Hippocampal formation (tissue), 2 donors: ENCODE results near the gene TNFRSF1B.

Source experiments
- DNase-seq, 2 donors: peaks; one replicate each; lab custom pipeline; 2025; lab: John Stamatoyannopoulos, UW

Gene TNFRSF1B

DNA sequence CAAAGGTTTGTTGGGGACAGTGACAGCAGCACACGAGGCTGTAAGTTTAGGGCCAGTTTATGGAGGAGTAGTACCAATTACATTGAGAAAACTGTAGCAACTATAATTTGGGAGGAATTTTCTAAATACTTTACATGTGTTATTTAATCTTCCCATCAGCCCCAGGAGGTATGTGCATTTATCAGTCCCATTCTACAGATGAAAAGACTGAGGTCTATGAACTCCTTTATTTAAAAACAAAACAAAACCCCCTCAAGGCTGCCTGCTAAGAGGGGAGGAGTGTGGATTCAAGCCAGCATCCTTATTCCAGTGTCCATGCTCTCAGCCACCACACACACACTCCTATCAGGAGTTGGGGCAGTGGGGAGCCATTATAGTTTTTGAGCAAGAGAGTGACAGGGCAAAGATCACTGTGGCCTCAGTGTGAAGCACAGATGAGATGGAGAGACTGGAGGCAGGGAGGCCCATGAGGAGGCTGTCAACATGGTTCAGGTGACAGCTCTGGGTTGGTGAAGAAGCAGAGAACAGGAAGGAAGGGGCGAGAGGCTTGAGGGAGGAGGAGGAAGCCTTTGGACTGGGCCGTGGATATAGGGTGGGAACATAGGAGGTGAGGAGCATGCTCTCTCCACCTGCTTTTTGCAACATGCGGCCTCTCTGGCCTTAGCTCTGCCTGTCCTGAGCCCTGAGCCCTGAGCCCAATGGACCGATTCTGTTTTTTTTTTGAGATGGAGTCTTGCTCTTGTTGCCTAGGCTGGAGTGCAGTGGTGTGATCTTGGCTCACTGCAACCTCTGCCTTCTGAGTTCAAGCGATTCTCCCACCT lies 9.7 kb downstream of the TNFRSF1B start:
- no peak for DNase-seq

DNA sequence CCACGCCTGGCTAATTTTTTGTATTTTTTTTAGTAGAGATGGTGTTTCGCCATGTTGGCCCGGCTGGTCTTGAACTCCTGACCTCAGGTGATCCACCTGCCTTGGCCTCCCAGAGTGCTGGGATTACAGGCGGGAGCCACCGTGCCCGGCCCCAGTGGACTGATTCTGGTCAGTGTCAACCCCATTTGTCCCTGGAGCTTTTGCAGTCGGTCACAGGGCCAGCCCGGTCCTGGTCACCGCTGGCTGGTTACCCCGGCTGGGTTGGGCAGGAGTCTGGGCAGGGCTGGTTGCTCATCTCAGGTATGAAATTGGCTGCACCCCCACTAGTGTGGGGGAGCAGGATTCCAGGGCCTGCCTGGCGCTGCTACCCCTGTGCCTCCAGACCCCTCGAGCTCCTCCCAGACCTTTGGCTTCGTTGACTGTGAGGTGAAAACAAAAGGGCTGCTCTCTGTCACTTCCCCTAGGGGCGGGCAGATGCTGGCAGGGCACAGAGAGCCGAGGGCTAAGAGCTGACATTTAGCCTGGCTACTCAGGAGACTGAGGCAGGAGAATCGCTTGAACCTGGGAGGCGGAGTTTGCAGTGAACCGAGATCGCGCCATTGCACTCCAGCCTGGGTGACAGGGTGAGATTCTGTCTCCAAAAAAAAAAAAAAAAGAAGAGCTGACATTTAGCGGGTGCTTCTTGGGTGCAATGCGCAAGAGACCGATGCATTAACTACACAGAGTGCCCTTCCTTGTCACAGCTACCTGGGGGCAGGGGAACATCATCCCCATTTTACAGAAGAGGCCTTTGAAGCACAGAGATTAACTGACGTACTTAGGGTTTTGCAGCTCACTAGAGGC lies 10.6 kb downstream of the TNFRSF1B start:
- no peak for DNase-seq

- no peak for DNase-seq
Measured at GRCh38 chr1:12177999-12178441, 11.2 kb downstream of the TNFRSF1B start.

DNA sequence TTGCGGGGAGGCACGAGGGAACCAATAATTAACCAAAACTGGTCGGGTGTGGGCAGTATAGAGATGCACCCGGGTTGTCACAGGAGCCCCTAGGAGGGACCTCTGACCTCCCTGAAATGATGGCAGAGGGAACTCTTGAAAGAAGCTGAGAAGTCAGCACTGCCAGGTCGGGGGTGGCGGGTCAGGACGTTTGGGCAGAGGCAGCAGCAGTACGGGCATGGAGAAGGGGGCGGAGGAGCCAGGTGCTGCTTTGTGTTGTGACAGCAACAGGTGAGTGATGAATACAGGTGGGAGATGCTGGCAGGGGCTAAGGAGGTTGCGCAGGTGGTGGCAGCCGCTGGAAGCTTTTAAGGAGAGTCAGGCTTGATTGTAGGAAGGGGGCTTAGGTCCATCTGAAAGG lies 11.7 kb downstream of the TNFRSF1B start:
- DNase-seq, result no peak

DNA sequence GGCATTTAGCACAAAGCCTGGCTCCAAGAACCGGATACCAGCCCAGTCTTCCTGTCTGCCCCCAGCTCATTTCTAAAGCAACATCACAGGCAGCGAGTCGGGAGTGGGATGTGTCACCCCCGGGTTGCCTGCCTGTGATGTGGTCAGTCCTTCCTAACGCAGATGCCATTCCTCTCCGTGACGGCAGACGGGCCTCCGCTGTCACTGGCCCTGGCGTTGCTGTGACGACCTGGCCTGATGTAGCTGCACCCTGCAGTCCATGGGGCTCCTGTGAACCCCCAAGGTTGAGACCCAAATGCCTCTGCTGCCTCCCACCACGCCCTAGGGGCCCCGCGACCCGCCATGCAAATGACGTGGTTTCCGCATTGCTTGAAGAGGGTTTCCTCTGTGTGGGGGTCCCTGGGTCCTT lies 12.3 kb downstream of the TNFRSF1B start:
- no peak for DNase-seq

GRCh38 chr1:12179676-12180075 lies 12.9 kb downstream of the TNFRSF1B start:
- no peak for DNase-seq

DNA sequence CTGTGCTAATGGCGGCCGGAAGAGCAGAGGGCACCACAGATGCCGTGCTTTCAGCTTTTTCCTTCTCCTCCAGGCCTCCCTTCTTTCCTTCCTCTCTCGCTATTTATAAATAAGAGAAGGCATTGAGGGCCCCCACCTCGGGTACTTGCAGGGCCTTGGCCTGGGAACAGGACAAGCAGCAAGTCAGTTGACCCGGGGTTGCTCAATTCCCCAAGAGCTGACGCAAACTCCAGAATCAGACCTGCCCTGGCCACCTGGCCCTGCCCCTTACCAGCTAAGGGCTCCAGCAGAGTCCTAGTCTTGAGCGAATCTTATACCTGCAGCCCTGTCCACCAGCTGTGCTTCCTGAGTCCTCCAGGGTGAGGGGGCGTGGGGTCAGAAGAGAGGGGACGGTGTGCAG lies 13.5 kb downstream of the TNFRSF1B start:
- peak in 1 of 2 donors; percentile 55 for DNase-seq

GRCh38 chr1:12180903-12181302 lies 14.1 kb downstream of the TNFRSF1B start:
- DNase-seq, result no peak

DNA sequence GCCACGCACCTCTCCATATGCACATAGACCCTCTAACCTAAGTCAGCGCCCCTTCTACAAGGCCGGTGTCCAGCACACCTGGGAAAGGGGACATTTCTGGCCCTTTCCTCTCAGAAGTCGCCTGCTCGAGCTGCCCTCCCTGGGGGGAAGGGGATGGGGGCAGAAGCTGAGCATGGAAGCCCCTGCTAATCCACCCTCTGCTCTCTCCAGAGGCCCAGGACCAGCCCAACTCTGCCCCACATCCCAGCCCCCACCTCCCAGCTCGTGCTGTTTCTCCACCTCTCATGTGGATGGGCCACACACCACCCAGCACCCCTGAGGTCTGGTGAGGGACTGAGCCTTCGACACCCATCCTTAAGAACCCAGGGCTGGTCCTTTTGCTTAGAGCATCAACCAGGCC lies 14.8 kb downstream of the TNFRSF1B start:
- DNase-seq, result no peak

DNA sequence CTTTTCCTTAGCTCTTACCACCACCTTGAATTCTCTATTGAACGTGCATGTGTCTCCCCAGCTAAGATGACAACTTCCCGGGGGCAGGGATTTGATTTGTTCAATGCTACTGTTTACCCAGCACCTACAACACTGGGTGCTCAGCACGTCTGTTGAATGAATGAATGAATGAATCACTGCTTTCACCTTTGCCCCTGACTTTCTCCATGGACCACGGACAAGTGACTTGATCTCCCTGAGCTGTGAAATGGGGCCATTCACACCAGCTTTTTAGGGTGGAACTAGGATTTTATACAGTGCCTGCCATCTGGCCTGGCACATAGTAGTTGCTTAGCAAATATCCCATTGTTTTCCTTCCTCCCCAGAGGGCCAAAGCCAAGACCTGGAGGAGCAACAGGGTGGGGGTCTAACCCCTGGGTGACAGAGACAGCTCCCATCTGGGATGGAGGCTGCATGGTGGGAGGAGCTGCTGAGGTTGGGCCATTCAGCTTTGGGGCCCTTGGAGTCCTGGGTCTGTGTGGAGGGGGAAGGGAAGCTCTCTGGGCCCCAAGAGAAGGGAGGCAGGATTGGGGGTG lies 15.7 kb downstream of the TNFRSF1B start:
- no peak for DNase-seq

DNA sequence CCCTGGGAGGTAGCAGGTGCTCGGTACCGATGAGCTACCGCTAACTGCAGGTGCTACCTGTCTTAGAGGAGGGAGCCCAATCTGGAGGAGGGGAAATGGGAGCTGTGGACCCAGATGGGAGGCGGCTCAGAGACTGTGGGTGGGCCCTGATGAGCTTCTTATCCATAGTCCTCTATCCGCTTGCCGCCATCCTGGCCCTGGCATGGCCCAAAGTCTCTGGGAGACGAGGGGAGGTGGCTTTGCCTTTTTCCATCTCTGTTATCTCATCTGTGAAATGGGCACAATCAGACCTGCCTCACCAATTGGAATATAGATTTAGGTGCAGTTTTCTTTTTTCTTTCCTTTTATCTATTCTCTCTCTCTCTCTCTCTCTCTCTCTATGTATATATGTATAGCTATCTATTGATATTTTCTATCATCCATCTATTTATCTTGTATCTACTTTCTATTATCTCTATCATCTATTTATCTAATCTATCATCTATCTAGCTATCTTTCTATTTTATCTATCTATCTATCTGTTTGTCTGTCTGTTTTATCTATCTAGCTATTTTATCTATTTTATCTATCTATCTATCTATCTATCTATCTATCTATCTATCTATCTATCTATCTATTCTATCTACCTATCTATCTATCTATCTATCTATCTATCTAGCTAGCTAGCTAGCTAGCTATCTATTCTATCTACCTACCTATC lies 16.5 kb downstream of the TNFRSF1B start:
- DNase-seq, result no peak

DNA sequence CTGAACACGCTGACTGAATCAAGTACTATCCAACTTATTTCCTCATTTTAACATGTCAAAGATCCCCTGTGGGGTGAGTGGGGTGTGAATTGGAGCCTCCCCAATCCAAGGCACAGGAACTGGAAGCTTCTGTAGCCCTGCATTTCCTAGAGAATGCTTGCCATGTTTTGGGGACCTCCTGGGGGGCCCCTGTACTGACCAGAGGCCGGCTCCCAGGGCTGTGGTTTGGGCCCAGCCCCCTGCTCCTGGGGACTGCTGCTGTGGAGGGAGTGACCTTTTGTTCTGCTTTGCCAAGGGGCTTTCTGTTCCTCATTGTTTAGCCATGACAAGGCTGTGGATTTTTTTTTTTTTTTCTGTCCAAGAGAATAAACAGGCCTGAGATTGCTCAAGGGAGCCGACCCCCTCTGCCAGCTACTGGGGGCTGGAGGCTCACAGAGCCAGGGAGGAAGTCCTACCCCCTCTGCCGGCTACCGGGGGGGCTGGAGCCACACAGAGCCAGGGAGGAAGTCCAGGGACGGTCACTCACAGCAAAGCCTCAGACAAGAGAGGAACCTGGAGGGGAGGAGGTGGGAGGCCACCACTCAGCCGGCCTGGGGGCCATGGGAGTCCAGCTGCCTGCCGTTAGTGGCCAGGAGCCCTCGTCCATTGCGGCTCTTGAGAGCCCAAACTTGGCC lies 17.4 kb downstream of the TNFRSF1B start:
- peak; percentile 41 to 68 for DNase-seq

- no peak for DNase-seq
Measured at GRCh38 chr1:12185036-12185917, 18.5 kb downstream of the TNFRSF1B start.

GRCh38 chr1:12185918-12186678 lies 19.3 kb downstream of the TNFRSF1B start:
- DNase-seq, result no peak

DNA sequence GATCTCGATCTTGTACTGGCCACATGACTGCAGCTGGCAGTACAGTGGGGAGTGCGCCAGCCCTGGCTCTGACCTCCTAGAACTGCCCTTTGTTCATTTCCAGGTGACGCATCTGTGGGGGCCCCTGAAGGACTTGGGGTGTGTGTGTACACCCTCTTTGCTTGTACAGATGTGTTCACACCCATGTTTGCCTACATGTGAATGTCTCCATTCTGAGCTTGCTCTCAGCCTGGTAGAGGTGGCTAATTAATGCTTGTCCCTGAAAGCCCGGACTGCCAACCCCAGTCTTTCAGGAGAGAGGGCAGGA lies 19.8 kb downstream of the TNFRSF1B start:
- no peak for DNase-seq

DNA sequence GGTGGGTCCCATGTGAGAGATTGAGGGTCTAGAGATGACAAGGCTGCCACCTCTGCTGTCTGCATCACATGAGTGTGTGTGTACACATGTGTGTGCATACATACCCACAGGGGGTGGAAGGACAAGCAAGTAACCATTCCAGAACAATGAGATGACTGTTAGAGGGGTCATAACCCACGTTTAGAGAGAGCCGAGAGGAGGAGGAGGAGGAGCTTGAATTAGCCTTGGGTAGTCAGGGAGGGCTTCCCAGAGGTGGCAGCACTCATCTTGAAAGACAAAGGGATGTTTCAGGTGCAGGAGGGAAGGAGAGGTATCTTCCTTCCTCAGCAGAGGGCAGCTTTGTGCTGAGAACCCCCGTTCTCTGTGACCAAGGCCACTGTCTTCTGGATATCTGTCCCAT lies 21.3 kb downstream of the TNFRSF1B start:
- DNase-seq, result no peak

- no peak for DNase-seq
Measured at GRCh38 chr1:12188657-12189327, 22.0 kb downstream of the TNFRSF1B start.

GRCh38 chr1:12189328-12189682 lies 22.5 kb downstream of the TNFRSF1B start:
- DNase-seq, result no peak

DNA sequence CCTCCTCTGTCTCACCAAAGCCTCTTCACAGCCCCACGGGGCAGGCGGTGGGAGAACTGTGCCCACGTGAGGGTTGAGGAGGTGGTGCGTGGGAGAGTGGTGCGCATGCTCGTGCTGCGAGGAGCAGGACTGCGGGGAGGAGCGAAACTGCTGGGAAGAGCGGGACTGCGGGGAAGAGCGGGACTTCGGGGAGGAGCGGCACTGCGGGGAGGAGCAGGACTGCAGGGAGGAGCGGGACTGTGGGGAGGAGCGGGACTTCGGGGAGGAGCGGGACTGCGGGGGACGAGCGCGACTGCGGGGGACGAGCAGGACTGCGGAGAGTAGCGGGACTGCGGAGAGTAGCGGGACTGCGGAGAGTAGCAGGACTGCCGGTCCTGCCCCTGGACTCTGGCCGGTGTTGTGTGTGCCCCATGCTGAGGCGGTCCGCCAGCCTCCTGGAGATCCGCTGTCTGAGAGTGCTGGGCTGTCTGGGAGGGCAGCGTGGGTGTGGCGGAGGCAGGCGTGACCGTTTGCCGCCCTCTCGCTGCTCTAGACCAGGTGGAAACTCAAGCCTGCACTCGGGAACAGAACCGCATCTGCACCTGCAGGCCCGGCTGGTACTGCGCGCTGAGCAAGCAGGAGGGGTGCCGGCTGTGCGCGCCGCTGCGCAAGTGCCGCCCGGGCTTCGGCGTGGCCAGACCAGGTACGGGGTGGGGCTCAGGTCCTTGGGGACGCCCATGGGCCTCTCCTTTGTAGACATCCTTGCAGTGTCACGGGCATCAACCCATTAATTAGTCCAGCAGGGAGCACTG lies 24.6 kb downstream of the TNFRSF1B start:
- no peak for DNase-seq
